ENCODE results near the gene BMF. TPM values are rescaled to one million over a fixed set of nuclear protein-coding genes. Genes with fewer than 3 reads are reported as not detected.

BMF gene
- total and polyA plus RNA-seq, 2 of the 4 experiments (the other 2 are of a cell fraction): 2.4 to 2.9 TPM

DNA sequence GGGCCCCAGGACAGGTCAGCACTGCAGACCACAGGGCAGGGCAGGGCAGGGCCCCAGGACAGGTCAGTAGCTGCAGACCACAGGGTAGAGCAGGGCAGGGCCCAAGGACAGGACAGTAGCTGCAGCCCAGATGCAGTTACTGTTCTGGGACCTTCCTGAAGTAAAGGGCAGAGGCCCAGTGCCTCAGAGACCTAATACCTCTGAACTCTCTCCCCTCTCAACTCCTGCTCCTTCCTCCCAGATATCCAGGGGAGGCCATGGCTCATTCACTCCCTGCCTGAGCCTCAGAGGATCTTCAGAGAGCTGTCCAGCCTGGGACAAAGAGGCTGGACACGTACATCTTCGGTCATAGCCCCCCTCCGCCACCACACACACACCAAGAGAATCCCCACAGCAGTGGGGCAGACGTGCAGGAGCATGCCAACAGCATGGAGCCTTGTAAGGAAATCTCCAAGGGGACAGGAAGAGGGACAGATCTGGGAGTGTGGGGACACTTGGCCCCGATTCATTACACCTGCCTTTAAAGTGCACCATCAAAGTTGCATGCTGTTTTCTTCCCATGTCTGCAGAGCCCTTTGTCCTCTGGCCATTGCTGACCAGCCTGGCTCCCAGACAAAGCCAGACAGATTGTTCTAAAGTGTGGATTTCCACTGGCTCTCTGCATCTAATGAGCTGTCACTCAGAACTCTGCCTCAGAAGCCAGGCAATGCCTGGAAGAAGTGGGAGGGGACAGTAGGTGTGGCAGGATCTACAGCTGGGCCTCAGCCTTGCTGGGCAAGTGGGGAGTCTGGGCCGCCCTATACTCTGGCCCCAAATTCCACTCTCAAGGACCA is 28.0 kb upstream of the BMF start:
- CTCF ChIA-PET: no interaction called here
- in situ Hi-C loops (cut with MboI; ENCODE audit: low sequenced_read_pairs): no loop called here
- no peak overlapping the region for H3K9ac ChIP-seq (ENCODE audit: low read depth, low read length)

More for the DNA sequence above, 28.0 kb upstream of the BMF start:
- TF ChIP-seq CEBPB (IDR thresholded peaks at IDR 0.05; ENCODE audit: low read depth, low read length) (no peak), RFX5 (IDR thresholded peaks at IDR 0.05; ENCODE audit: low read depth, low read length) (no peak), RAD21 (IDR thresholded peaks at IDR 0.05; ENCODE audit: low read length) (no peak), NFE2L2 (IDR thresholded peaks at IDR 0.05; ENCODE audit: low read depth, low read length) (no peak), MXI1 (IDR thresholded peaks at IDR 0.05; ENCODE audit: borderline replicate concordance, low read depth, low read length) (no peak), MAZ (IDR thresholded peaks at IDR 0.05; ENCODE audit: borderline replicate concordance, low read depth, low read length) (no peak)
- TF ChIP-seq, protein P1, sequence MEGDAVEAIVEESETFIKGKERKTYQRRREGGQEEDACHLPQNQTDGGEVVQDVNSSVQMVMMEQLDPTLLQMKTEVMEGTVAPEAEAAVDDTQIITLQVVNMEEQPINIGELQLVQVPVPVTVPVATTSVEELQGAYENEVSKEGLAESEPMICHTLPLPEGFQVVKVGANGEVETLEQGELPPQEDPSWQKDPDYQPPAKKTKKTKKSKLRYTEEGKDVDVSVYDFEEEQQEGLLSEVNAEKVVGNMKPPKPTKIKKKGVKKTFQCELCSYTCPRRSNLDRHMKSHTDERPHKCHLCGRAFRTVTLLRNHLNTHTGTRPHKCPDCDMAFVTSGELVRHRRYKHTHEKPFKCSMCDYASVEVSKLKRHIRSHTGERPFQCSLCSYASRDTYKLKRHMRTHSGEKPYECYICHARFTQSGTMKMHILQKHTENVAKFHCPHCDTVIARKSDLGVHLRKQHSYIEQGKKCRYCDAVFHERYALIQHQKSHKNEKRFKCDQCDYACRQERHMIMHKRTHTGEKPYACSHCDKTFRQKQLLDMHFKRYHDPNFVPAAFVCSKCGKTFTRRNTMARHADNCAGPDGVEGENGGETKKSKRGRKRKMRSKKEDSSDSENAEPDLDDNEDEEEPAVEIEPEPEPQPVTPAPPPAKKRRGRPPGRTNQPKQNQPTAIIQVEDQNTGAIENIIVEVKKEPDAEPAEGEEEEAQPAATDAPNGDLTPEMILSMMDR (conservative IDR thresholded peaks at IDR 0.05; ENCODE audit: low read depth, low read length): no peak
- TF ChIP-seq, protein P2, sequence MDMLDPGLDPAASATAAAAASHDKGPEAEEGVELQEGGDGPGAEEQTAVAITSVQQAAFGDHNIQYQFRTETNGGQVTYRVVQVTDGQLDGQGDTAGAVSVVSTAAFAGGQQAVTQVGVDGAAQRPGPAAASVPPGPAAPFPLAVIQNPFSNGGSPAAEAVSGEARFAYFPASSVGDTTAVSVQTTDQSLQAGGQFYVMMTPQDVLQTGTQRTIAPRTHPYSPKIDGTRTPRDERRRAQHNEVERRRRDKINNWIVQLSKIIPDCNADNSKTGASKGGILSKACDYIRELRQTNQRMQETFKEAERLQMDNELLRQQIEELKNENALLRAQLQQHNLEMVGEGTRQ (IDR thresholded peaks at IDR 0.05; ENCODE audit: low read depth, low read length): no peak
- H3K4me1 ChIP-seq (ENCODE audit: control insufficient read depth, insufficient read depth, low read length): no peaks in the 10 kb centered on the region
- no peak overlapping the region for H3K4me3 ChIP-seq (ENCODE audit: insufficient read depth, low read depth, low read length)
- no peaks in the 10 kb centered on the region for H3K9me1 ChIP-seq (ENCODE audit: insufficient read depth, low read length)
- H3K36me3 ChIP-seq (ENCODE audit: control insufficient read depth, insufficient read depth, low read length): no peaks in the 10 kb centered on the region
- H2AK9ac ChIP-seq (replicated peaks; ENCODE audit: low read depth, low read length, poor library complexity): no peak overlapping the region
- H3K79me1 ChIP-seq (ENCODE audit: low read depth in 1 of 2, low read length in 2 of 2): no peaks in the 10 kb centered on the region
- dilution Hi-C loops (cut with HindIII; ENCODE audit: low sequenced_read_pairs, unreplicated experiment) (no loop called here), intact Hi-C loops (cut with micrococcal nuclease) (no loop called here)
- no peak overlapping the region for H2AK5ac ChIP-seq (ENCODE audit: low read depth, low read length)
- no peak overlapping the region for H3K23ac ChIP-seq (ENCODE audit: low read depth, low read length)
- H3K14ac ChIP-seq (replicated peaks; ENCODE audit: low read depth, low read length): no peak overlapping the region
- no peak overlapping the region for H3K27ac ChIP-seq (ENCODE audit: insufficient read depth, low read length)
- no peak overlapping the region for H2AFZ ChIP-seq (replicated peaks; ENCODE audit: low read length, poor library complexity)
- H4K8ac ChIP-seq (ENCODE audit: low read depth in 2 of 2, low read length in 2 of 2): no peak overlapping the region
- H3K4ac ChIP-seq (ENCODE audit: low read depth, low read length): no peak overlapping the region
- BruUV-seq (replicated peaks): no TSS peak
- H4K20me1 ChIP-seq (ENCODE audit: insufficient read depth, low read length): no peaks in the 10 kb centered on the region
- no peak overlapping the region for H3K56ac ChIP-seq (ENCODE audit: extremely low read depth, insufficient read depth, low read length)
- no peak overlapping the region for H4K5ac ChIP-seq (ENCODE audit: low read depth, low read length)
- no peak overlapping the region for H3K4me2 ChIP-seq (ENCODE audit: low read depth, low read length)
- POLR2A ChIA-PET (ENCODE audit: unreplicated experiment): no interaction called here
- H3K27me3 ChIP-seq (ENCODE audit: control insufficient read depth, insufficient read depth, low read length): peaks cover 2% of the 10 kb centered on the region; the same call in 1 of the 2 replicates
- no peak overlapping the region for H2BK20ac ChIP-seq (ENCODE audit: low read depth, low read length)
- H4K91ac ChIP-seq (ENCODE audit: insufficient read depth, low read depth, low read length): no peak overlapping the region
- H3K18ac ChIP-seq (ENCODE audit: low read depth, low read length): no peak overlapping the region
- ATAC-seq (ENCODE audit: low read depth) (no peak), DNase-seq (no peak)
- no peak overlapping the region for H2BK5ac ChIP-seq (ENCODE audit: low read depth, low read length, poor library complexity, severe bottlenecking)
- H2BK15ac ChIP-seq (ENCODE audit: low read depth, low read length): no peak overlapping the region
- 100% methylated on average over 1 of the region's 6 CpGs; no CpG with 5 or more reads in 1 of the 2 experiments for WGBS, 2 experiments (ENCODE audit: extremely low coverage in 2 of 2, insufficient read length in 1 of 2)
- H3K9me3 ChIP-seq (ENCODE audit: control insufficient read depth, insufficient read depth, low read length): no peaks in the 10 kb centered on the region
- H2BK120ac ChIP-seq (ENCODE audit: low read depth, low read length): no peak overlapping the region
